ENCODE data around the gene ARHGEF9.
"Not testable (repeated sequence)": the region's sequence is repeated elsewhere in the genome, so short reads cannot be mapped to it uniquely, and the experiment has no call there.

Gene ARHGEF9

GRCh38 chrX:63784902-63785707, at the start of gene ARHGEF9:
Gene ARHGEF9, minus strand, starts transcription at chrX:63785214. Its CDS starts 69 bp downstream, at chrX:63785145.
- no peak for DNase-seq

DNA sequence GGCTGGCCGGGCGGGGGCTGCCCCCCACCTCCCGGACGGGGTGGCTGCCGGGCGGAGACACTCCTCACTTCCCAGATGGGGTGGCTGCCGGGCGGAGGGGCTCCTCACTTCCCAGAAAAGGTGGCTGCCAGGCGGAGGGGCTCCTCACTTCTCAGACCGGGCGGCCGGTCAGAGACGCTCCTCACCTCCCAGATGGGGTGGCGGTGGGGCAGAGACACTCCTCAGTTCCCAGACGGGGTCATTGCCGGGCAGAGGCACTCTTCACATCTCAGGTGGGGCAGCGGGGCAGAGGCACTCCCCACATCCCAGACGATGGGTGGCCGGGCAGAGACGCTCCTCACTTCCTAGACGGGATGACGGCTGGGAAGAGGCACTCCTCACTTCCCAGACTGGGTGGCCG, 40.4 kb upstream of the ARHGEF9 start:
- DNase-seq, result not testable (repeated sequence)

DNA sequence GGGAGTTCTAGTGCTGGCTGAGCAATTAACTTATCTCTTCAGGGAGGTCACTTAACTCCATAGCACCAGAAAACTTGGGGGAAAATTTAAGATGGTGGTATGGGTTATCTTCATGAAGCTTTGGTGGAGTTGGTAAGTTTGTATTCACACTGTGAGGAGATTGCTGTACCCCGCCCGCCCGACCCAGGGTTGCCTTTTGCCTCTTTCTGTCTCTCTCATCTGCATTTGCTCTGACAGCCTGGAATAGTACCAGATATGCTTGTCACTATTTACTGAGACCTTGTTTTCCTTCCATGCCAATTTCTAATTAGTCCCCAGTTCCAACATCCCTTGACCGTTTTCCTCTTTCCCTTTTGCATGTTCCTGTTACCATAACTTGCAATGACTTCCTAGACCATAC, 33.1 kb upstream of the ARHGEF9 start:
- DNase-seq, result no peak

DNA sequence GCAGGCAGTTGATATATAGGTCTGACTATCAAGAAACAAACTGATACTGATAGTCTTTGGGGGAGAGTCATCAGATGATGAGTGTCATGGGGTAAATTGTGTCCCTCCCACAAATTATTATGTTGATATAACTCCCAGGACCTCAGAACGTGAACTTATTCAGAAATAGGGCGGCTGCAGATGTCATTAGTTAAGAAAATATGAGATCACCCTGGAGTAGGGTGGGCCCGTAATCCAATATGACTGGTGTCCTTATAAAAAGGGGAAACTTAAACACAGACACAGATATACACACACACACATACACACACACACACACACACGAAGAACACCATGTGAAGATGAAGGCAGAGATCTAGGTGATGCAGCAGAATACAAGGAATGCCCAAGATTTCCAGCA, 32.7 kb upstream of the ARHGEF9 start:
- DNase-seq, result no peak

DNA sequence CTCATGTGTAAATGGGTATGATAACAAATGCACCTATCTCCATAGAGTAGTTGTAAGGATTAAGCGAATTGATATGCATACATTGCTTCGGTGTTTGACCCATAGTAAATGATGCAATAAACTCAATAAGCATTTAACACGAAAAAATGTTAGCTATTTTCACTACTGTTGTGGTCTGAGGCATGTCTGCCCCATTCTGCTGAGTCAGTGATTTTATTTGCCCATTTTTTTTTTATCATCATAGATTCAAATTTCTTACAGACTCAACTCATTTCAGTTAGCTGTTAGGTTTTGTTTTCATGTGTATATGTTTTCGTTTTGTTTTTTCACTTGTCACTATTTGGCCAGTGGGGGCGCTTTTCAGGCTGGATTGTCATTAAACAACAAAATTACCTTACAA, 27.8 kb upstream of the ARHGEF9 start:
- DNase-seq, result no peak

DNA sequence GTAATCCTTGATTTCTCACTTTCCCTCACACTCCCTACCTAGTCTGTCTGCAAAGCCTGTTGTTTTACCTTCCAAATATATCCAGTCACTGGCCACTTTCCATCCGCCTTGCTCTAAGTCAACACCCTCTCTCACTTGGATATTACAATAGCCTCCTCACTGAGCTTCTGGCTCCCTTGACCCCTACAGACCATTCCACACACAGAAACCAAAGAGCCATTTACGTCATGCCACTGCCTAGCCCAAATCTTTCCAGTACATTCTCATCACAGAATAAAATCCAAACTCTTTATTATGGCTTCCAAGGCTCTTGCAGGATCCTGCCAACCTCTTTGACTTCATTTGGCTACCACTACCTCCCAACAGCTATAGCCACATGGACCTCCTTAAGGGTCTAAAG, 25.7 kb upstream of the ARHGEF9 start:
- no peak for DNase-seq

DNA sequence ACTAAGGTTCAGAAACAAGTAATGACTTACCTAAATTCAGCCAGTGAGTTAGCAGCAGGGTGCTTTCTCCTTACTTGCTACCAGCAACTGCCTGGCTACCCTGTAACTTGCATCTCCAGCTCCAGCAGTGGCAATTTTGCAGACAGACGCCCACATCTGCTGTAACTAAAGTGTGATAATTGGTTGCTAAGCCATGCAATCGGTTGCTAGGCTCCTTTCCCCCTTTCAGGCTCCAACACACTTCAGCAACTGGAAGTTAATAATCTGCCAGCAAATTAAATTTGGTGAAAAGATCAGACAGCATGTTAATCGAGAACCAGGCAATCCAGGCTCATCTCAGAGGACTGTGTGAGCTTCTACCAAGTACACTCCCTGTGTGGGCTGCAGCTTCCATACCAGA, 24.2 kb upstream of the ARHGEF9 start:
- peak; percentile 47 for DNase-seq

- not testable (repeated sequence) for DNase-seq
These were observed 10.4 kb upstream of the ARHGEF9 start for GRCh38 chrX:63795406-63795805.

DNA sequence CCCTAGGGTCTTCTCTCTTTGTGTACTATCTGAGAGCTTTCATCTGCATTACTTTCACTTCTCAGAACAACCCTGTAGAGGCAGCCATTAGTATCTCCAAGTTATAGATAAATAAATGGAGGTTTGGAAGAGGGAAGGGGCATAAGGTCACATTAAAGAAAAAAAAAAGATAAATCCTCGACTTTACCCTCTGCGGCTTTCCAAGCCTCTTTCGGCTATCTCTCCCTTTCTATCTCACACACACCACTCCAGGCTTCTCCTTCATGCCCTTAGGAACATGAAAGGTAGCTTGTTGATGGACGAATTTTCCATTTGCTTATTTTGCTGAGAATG, 660 bp upstream of the ARHGEF9 start:
- no peak for DNase-seq

DNA sequence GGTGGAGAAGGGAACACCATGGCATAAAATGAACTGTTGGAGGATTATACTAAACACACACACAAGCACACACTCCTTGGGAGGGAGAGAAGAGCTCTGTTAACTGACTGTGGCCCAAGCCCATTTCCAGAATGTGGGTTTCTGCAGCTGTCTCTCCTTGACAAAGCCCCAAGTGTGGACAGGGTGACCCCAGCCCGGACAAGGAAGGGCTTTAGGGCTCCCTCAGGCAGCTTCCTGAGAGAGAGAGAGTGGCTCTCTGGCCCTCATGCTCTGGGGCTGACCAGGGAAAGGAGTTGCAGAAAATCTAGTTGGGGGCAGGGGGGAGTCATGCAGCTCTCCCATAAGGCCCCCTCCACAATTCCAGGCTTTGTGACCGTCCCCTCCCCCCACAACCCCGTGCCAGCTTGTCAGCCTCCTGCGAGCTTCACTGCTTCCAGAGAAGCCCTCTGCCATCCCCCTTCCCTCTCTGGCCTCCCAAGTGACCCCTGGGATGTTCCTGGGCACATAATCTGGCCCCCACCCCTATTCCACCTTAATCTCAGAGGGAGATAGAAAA, 590 bp downstream of the ARHGEF9 start:
- no peak for DNase-seq

DNA sequence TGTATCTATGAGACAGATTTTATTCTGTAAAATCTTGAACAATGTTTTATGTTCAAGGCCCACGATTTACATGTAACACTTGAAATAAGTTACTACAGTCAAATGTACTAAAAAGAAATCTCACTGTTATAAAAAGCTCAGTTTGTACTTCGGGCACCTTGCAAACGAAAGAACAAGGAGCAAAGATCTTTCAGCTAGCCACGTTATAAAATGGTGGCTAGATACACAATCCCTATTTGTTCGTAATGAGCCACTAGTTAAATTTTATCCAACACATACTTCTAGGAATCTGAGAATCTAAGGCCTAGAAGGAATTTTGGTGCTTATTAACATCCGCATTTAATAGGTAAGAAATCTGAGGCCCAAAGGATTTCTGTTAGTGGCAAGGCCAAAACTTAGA, 2.5 kb downstream of the ARHGEF9 start:
- DNase-seq, result no peak

DNA sequence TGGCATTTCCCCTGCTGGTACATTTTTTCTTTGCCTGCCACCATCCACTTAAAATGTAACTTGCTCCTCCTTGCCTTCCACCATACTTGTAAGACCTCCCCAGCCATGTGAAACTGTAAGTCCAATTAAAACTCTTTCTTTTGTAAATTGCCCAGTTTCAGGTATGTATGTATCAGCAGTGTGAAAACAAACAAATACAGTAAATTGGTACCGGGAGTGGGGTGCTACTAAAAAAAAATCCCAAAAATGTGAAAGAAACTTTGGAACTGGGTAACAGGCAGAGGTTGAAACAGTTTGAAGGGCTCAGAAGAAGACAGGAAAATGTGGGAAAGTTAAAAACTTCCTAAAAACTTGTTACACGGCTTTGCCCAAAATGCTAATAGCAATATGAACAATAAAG, 16.3 kb downstream of the ARHGEF9 start:
- DNase-seq, result no peak

- DNase-seq, result no peak
These were observed 19.3 kb downstream of the ARHGEF9 start for GRCh38 chrX:63765712-63766111.

DNA sequence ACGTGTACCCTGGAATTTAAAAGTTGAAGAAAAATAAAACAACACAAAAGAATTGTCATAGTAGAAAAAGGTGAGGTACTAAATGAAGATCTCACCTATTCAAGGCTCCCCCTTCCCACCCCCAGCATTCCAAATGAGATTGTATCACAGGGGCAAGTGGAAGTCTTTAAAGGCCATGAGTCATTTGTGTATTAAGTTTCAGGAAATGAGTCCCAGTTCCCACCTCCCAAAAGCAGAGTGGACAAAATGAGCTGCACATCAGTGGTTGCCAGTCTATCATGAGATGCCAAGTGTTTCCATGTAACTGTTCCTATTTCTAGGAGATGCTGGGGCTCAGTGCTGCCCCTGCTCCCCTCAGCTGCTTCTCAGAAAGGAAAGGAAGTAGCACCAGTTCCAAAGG, 20.1 kb downstream of the ARHGEF9 start:
- no peak for DNase-seq

- no peak for DNase-seq
These were observed 23.4 kb downstream of the ARHGEF9 start for GRCh38 chrX:63761639-63762038.

DNA sequence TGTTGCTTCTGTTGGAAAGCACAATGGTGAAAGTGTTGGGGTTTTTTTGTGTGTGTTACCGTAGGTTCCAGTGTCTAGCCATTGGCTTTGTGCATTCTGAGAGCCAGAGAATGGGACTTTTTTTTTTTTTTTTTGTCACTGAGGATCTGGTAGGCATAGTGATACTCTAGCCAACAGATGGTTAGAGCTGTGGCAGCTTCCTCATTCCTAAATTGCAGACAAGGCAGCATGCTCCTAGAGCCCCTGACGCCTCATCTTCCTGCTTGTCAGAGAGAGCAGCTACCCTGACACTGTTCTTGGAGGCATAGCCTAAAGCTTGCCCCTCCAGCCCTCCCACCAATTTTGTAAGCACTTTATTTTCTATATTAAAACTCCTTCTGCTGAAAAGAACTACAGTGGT, 27.0 kb downstream of the ARHGEF9 start:
- peak; percentile 9 for DNase-seq

GRCh38 chrX:63755892-63756291, 29.1 kb downstream of the ARHGEF9 start:
- no peak for DNase-seq

DNA sequence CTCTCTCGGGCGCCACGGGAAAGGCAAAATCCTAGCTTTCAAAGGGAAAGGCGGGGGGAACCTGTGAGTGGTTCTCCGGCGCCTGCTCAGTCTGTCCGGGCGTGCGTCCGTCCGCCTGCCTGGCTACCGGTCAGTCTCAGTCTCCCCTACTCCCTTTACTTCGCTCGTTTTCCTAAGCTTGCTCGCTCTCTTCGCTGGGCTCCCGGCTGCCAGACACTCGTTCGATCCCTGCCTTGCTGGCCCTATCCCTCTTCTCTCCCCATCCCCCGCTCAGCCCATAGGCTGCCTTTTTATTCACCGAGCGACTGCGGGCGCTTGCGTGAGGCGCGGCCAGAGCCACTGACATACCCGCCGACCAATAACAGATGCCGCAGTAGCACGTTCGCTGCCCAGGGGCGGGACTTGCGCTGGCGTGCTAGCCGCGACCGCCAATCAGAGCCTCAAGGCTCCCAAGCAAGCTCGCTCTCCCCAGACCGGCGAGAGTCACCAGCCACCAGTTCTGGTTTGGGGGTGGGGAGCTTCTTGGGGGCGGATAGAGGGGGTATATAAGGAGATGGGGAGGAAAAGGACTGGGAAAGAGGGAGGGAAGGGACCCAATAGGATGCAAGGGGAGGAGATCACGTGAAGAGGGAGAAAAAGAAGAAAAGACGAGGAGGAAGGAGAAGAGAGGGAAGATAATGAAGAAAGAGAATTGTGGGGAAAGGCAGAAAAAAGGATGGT, 30.0 kb downstream of the ARHGEF9 start:
- peak; percentile 87 for DNase-seq

GRCh38 chrX:63754136-63754859, 30.7 kb downstream of the ARHGEF9 start:
- peak; percentile 20 for DNase-seq

DNA sequence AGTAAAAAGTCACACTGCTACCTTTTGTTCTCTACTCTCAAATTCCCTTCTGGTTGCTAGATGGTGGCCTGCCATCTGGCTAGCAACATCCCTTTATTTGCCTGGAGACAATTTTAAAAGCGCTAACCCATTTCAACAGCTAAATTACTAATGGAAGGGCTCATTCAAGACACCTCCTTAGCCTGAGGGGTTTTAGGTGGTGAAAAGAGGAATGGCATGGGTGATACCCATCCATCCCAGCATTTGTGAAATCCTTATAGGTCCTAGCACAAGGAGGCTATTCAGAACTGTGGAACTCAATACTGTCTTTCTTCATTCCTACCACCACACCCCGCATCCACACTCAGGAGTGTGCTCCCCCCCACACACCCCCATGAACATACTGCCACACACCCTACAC, 33.5 kb downstream of the ARHGEF9 start:
- DNase-seq, result no peak

DNA sequence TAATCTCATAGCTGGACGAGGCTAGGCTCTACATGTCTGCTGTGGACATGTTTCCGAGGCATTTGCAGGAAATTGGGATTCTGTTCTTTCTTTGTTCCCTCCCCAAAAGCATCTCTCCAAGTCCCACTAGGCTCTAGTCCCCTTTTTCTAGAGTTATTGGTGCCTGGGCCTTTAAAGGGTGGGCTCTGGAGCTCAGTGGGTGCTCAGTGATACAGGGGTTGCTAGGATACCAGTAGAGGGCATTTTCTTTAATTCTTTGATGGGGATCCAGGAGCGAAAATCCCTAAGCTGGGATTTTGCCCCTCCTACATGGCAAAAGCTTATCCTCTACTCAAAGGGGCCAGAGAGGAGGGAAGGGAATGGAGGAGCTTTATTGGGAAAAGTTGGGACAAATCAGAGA, 34.2 kb downstream of the ARHGEF9 start:
- no peak for DNase-seq

- DNase-seq, result peak; percentile 39
These were observed 37.7 kb downstream of the ARHGEF9 start for GRCh38 chrX:63747331-63747730.

GRCh38 chrX:63746715-63747114, 38.3 kb downstream of the ARHGEF9 start:
- DNase-seq, result no peak

- DNase-seq, result no peak
These were observed 38.7 kb downstream of the ARHGEF9 start for GRCh38 chrX:63746278-63746677.
